Stimulated activated CD8-positive, alpha-beta memory T cell treated with anti-CD3 and anti-CD28 coated beads, Interleukin-7, amount 100 ng/mL, for 4 hours (primary cell): ENCODE results near the gene CDH22.

Experiments
- DNase-seq, 2 donors: peaks; one replicate each; pipeline ENCODE4 v3.0.0-alpha.2; 2020; ENCODE audit warnings: low read depth in 2 of 2

Gene CDH22

GRCh38 chr20:46169245-46170171 is 138.8 kb downstream of the CDH22 start:
- no peak for DNase-seq

- no peak for DNase-seq
These were observed 139.9 kb downstream of the CDH22 start for GRCh38 chr20:46168438-46168837.

DNA sequence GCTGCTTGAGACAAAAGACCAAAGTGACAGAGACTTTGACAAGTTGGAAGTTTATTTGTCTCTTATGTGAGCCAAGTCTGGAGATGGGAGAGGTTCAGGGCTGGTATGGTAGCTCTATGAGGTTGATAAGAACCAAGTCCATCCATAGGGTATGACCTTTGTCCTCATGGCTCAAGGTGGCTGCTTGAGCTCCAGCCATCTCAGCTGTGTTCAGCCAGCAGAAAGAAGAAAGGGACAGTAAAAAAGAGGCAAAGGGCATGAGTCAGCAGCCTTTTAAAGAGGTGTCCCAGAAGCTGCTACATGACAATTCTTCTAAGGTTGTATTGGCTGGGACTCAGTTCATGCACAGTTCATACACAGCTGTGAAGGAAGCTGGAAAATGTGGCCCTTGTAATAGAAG is 141.2 kb downstream of the CDH22 start:
- DNase-seq: no peak

GRCh38 chr20:46164254-46164653 is 144.0 kb downstream of the CDH22 start:
- no peak for DNase-seq

DNA sequence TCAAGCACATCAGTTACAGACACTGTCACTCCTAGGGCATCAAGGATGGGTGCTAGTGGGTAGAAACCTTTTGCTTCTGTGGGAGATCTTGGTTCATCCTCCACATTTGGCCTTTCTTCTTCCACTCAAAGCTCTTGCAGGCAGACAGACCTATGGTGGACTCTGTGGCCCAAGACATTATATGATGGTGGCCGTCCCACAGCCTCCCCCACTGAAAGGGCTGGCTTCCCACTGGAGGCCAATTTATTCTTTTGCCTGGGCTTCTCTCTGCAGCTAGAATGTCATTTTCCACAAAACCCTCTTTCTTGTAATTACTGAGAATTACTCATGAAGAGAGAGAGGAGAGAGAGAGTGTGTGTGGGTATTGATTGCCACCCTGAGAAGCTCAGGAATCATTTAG is 146.4 kb downstream of the CDH22 start:
- DNase-seq: no peak

- no peak for DNase-seq
These were observed 147.6 kb downstream of the CDH22 start for GRCh38 chr20:46160661-46161060.

DNA sequence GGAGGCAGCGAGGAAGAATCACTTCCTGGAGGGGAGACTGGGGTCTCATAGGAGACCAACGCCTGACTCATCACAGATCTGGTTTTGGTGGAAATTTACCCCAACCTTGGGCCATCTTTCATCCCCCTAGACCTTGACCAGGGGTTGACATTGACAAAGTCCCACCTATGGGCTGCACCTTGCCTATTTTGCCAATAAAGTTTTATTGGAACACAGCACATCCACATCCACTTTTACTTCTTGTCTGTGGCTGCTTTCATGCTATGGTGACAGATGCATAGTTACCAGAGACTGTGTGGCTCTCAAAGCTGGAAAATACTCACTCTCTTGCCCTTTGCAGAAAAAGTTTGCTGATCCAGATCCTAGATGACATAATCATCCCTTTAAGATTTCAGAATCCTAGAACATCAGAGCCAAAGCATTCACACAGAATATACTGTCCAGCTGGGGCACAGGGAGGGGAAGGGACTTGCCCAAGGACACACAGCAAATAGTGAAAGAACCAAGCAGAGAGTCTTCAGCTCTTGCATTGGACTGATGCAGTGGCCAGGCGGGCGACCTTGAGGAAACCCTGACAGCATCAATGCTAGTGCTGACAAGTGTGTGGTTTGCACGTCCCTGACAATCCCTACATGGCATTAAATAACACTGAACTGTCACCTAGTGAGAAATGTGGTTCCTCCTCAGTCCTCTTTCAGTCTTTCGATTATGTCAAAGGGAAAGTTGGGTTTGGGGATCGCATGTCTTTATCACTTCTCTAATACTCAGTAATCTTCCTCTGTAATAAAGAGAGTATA is 149.0 kb downstream of the CDH22 start:
- no peak for DNase-seq

DNA sequence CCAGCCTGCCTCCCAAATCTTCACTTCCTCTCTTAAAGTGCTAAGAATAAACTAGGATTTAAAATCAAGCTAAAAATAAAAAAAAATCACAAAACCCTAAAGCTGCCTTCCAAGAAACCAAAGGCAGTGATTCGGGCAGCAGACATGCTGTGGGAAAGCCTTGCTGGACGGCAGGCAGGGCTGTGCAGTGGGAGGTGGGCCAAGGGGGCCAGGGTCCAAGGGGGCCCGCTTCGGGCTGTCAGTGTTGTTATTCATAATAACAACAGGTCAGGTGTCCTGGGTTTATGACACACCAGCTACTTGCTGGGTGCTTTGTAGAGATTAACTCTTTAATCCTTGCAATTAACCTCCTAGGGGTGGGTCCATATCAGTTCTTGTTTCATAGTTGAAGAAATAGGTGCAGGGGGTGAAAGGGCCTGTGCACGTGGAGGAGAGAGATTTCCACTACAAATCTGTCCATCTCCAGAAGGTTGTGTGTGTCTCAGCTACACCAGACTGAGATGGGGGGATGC is 149.8 kb downstream of the CDH22 start:
- no peak for DNase-seq

DNA sequence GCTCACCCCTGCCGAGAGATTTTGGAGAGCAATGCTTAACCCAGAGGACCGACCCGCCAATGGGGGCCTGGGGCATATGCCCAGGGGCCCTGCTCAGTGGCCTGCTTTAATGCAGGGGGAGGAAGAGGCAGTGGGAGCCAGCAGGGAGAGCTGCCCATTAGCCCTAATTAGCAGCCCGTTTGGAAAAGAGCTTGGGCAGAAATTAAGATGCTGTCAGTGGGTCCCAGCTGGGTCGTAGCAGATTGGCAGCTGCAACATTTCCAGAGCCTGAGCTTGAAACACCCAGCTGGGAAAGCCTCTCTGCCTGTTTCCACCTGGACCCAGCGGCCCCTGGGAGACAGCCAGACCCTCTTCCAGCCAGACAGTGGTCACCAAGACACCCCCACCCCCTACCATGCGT is 150.7 kb downstream of the CDH22 start:
- no peak for DNase-seq

GRCh38 chr20:46157076-46157592 is 151.2 kb downstream of the CDH22 start:
- DNase-seq: no peak

GRCh38 chr20:46156065-46156464 is 152.2 kb downstream of the CDH22 start:
- DNase-seq: no peak

GRCh38 chr20:46154796-46155195 is 153.5 kb downstream of the CDH22 start:
- DNase-seq: no peak

DNA sequence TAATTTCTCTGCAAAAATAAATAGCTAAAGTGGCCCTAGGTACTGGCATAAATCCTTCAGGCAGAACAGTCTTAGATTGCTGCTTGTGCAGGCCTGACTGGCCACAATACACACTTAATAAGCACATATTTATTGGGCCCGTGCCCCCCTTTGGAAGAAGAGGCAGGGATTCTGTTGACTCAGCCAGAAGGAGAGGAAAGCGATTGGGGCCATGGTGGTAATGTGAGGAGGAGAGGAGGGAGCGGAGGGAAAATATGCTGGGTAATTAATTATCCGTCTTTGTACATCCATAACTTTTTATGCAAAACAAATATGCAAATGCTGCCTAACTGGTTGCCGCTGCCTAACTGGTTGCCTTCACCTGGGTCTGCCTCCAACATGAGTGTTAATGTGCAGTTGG is 154.0 kb downstream of the CDH22 start:
- no peak for DNase-seq

- no peak for DNase-seq
These were observed 155.3 kb downstream of the CDH22 start for GRCh38 chr20:46152824-46153586.

GRCh38 chr20:46151936-46152335 is 156.4 kb downstream of the CDH22 start:
- DNase-seq: no peak

DNA sequence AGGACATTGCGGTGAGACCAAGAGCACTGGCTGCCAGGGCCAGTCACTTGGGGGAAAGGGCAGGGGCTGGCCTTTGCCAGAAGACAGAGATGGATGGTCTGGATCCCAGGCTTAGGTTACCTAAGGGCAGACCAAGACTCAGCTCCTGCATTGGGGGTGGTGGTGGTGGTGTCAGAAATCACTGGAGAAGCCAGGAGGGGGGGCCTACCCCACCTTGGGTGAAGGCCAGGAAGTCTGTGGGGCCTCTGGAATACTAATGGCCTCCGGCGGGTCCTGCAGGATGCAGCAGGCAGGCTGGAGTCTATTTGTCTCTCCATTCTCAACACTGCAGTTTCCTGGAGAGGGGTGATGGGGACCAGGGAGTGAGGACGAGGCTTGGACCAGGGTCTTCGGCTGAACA is 157.4 kb downstream of the CDH22 start:
- DNase-seq: no peak

GRCh38 chr20:46148313-46149208 is 159.7 kb downstream of the CDH22 start:
- no peak for DNase-seq

GRCh38 chr20:46145713-46146112 is 162.6 kb downstream of the CDH22 start:
- DNase-seq: no peak

DNA sequence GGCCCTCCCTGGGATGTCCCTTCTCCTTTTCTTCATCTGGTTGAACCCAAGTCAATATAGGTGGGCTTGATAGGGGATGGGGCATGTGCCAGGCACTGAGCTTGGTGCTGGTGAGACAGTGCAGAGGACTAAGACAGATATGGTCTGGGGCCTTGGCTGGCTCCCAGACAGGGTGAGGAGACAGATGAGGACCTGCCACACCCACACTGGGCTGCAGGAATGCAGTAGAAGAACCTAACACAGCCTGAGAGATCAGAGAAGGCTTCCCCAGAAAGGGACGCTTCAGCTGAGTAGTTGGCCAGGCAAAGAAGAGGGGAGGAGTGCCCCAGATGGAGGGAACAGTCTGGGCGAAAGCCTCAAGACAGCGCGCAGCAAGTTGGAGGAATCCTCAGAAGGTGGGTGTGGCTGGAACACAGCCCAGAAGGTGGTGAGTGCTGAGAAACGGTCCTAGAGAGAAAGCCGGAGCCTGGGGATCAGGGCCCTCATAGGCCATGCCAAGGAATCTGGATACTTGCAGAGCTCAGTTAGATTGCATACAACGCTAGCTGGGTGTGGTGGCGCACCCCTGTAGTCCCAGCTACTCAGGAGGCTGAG is 163.8 kb downstream of the CDH22 start:
- no peak for DNase-seq

DNA sequence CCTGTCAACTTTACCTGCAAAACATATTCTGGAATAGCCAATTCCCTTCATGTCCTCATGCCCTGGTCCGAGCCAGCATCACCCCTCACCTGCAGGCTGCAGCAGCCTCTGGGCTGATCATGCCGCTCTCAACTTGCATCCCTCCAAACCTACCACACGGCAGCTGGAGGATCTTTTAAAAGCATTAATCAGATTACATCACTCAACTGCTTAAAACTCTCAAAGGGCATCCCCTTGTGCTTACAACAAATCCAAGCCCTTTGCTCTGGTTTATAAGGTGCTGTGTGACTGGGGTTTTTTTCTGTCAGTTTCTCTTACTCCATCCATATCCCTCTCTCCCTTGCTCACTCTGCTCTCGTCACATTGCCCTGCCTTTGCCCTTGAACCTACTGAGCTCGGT is 166.2 kb downstream of the CDH22 start:
- no peak for DNase-seq
